IPS-NIHi7 (cell line): ENCODE data around the gene DENND1A.

Source experiments
- DNase-seq: peaks from one replicate; pipeline ENCODE4 v3.0.0; 2012; ENCODE audit warnings: mixed read lengths; ENCODE audit errors: extremely low spot score

The DENND1A gene

GRCh38 chr9:123863164-123863855 lies 66.6 kb downstream of the DENND1A start:
- DNase-seq = peak; percentile 43

- no peak for DNase-seq
These were observed 68.2 kb downstream of the DENND1A start for GRCh38 chr9:123861756-123862120.

DNA sequence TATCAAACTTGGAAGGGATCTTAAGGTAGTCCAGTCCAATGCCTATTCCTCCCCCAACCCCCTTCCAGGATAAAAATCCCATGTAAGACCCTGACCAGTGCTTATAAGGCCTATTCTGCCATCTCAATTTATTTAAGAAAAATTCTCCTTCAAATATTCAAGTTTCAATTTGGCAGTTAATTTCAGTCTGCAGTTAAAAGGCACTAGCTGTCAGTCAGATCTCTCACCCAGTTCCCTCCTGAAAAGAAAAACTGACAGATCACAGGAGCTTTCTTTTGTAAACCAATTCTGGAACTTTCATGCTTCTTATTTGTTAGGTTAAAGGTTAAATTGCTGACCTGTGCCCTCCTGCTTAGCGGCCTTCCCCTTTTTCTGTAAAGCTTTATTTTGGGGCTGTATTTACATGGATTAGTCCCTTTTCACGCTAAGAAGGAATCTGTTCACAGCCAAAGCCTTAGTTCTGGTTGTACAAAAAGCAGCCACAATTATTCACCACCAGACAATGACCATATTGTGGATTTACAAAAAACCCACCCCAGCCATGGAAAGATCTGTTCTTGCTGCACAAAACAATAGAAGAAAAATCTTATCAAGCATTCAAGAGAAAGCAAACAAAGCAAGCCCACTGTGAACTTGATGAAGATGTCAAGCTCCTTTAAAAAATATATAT lies 68.7 kb downstream of the DENND1A start:
- no peak for DNase-seq

DNA sequence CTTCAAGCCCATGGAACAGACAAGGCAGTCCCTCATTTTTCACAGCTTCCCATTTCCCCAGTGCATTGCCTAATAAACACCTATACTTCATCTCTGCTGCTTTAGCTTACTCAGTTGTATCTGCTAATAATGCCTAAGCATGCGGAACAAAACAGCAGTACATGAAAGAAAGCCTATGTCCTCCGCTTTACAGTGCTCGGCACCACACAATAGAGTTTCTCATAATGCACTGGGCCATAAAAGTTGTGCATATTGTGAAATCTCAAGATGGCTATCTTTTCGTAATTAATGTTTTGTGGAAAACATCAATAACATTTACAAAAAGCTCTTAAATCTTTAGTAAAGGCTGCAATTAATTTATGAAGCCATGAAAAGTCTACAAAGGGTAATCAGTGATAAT lies 69.3 kb downstream of the DENND1A start:
- no peak for DNase-seq

- DNase-seq = no peak
These were observed 77.5 kb downstream of the DENND1A start for GRCh38 chr9:123852403-123852802.

DNA sequence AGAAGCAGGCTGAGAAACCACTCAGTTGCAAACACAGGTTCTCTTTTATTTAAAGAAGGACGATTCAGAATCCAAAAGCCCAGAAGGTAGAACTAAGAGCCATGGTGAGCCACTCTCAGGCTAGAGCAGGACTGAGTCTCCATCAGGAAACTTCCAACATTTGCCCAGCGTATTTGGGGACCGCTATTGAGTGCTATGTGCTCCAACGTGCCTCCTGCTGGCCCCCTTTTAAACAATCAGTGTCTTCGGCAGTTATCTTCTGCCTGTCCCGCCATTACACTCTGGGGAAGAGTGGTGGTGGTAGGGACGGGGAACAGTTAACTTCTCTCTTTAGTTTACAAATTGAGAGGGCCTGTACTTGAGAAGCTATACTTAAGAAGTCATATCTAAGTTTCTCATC lies 78.1 kb downstream of the DENND1A start:
- DNase-seq = peak; percentile 38

GRCh38 chr9:123848447-123849085 lies 81.4 kb downstream of the DENND1A start:
- no peak for DNase-seq

GRCh38 chr9:123846966-123847365 lies 83.0 kb downstream of the DENND1A start:
- DNase-seq = no peak

DNA sequence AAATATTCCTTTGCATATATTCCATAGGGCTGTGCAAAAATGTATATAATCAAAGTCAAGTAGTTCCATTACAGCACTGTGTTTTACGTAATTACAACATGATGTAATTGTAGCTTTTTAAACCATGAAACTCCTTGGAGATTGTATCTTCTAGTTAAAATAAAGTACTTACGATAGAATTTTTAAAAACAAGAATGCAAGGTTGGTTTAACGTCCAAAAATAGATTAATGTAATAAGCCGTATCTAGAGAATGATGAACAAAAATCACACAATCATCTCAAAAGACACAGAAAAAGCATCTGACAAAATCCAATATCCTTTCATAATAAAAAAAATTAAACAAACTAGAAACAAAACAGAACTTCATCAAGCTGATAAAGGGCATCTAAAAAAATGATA lies 86.2 kb downstream of the DENND1A start:
- no peak for DNase-seq

DNA sequence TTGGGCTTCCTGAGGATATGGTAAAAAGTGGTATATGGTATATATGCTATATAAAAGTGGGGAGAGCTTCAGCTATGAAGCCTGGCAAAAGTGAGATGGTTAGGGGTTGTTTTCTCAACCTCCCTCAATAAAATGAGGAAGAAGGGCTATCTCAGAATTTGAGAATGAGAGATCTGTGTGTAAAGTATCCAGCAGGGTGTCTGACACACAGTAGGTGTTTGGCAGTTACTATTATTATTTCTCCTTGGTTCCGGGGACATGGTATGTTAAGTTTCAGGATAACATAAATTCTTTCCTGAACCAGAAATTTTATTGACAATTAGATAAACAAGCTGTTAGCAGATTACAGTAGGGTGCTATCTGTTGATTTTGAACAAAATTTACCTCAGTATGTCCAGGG lies 94.1 kb downstream of the DENND1A start:
- no peak for DNase-seq

- no peak for DNase-seq
These were observed 94.9 kb downstream of the DENND1A start for GRCh38 chr9:123834889-123835562.

DNA sequence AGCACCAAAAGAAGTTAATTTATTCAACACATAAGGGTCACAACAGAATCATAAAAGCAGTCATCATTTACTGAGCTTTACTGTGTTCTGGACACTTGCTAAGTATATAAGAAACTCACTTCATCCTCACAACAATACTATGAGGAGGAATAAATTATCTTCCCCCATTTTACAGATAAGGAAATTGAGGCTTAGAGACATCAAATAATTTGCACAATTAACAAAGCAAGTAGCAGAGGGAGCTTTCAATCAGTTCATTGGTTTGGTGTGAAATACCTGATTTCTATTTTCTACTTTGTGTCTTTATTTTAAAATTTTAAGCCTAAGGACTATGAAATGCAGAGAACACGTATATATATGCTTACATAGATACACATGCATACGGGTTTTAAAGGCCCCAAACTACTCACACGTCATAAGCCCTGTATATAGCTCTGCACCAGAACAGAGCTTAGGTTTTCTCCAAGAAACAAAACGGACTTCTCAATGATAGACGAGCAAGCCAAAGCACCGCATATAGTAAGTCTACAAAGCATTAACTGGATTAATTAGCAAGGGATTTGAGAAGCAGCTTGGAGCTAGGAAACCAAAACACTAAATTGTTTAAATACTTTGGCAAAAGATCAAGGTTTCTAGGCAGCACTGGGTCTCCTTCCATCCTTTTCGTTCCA lies 95.6 kb downstream of the DENND1A start:
- no peak for DNase-seq

DNA sequence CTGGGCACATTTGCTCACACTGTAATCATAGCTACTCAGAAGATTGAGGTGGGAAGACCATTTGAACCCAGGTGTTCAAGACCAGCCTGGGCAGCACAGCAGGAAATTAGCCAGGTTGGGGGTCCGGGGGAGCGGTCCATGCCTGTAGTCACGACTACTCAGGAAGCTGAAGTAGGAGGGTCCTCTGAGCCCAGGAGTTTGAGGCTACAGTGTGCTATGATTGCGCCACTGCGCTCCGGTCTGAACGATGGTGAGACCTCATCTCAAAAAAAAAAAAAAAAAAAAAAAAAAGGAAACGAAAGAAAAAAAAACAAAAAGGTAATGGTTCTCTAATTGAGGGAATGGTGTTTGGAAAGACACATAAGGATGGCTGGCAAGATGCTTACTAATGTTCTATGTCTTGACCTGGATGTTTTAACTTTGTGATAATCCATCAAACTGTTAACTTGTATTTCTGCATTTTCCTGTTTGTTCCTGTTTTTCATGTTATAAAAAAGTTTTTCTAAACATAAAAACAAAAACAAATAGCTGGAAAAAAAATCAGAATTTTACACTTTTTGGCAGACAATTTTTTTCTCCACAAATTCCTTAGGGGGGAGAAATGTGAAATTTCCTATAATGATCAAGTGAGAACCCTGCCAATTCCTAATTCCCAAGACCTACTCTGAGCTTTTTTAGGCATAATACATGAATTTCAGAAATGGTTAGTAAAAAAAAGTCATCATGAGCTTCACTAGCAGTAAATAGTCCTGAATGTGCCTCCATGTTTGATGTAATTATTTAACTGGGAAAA lies 96.9 kb downstream of the DENND1A start:
- no peak for DNase-seq

GRCh38 chr9:123832176-123832575 lies 97.8 kb downstream of the DENND1A start:
- no peak for DNase-seq

DNA sequence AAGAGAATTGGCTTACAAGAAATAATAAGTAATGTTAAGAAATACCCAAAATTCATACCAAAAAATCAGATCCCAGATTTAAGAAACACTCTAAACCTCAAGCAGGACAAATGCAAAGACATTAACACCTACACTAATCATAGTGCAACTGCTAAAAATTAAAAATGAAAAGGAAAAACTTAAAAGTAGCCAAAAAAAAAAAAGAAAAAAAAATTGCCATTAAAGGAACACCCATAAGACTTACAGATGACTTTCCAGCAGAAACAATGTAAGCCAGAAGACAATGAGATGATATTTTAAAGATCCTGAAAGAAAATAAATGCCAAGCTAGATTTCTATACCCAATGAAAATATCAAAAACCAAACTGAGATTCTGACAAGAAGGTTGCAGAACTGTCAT lies 101.5 kb downstream of the DENND1A start:
- DNase-seq = no peak

DNA sequence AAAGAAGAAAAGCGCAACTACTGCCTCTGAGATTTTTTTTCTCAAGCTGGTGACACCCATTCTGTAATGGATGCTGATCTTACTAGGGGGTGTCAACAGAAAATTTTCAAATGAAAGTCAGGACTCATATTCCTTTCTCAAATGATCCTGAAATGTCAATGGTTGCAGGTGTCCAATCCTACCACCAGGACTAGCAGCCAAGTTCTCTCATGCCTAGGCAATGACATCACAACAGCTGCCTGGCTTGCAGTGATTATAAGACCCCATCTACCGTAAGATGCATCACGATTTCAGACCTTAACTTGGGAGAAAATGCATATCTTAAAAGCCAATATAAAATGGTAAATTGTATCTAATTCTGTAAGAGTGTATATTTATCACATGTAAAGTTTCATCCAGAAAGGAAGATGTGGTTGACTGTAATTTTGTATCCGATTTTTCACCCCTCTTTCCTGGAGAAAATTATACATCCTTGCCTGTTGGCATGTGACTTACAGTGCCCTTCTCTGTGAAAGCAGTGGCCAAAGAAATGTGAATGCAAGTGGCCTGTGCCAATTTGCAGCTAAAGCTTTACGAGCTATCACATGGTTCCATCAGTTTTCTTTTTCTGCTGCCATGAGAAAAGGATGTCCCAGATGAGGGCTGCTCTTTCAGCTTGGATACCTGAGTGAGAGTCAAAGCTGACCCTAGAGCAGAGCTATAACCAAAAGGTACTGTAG lies 104.4 kb downstream of the DENND1A start:
- DNase-seq = peak; percentile 50

DNA sequence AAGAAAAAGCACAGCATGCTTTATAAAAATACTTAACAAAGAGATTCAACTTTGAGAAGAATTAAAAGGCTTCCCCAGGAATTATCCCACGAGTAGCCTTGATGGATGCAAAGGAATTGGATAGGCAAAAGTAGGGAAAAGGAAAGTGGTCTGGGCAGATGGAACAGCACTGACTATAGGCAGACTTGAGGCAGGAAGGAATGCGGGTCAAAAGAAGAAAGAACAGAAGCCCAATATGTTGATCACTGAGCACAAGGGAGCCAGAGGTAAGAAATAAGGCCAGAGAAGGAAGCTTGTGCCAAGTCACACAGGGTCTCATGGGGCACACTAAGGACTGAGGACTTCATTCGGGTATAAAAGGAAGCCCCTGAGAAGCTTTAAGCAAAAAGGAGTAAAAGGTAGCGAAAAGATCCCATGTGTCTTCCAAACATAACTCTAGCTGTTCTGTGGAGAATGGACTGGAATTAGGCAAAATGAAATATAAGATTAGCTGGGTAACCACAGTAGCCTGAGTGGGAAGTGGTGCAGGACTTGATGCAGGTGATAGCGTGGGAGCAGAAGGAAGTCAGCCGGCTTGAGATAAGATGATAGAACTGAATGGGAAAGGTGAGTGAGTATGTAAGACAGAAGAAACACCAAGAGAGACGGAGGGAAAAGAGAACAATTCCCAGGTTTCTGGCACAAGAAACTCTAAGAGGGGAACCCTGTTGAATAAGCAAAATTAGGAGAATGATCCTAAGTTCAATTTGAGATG lies 106.6 kb downstream of the DENND1A start:
- DNase-seq = no peak

DNA sequence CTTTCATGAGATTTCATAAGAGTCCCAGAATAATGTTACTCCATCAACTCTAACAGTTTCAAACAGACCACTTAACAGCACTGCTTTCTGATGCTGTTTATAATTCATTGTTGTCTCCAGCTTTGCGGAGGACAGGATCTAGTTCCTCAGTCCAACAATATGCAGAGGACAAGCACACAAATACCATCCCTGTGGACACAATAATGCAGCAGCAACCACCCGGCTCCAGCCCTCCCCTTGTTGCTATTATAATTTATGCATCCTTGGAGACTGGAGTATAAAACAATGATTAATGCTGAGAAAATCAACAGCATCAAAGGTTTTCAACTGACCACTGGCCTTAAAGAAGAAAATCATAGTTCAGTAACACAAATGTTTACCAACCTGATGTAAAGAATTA lies 108.3 kb downstream of the DENND1A start:
- no peak for DNase-seq

DNA sequence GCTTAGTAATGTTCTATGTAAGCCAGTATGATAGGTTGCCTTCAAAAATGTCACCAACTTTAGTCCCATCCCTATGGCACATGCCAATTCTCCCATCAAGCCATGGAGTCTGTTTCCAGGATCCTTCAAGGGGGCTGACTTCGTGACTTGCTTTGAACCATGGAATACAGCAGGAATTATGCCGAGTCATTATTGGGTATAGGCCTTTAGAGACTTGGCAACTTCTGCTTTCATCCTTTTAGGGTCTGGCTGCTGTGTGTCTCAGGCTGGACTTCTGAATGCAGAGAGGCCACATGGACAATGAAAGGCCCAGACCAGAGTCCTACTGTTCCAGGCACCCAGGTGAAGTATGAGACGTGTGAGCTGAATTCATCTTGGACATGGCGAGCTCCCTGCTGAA lies 109.8 kb downstream of the DENND1A start:
- DNase-seq = no peak
